NOMO-1 treated with dmso at 0.1 percent for 144 hours (cell line): ENCODE data around the gene SCMH1.
A peak's percentile ranks its signal among the peaks of the same experiment; 100 is the strongest.

Experiments
- DNase-seq: peaks from one replicate; lab custom pipeline; 2025; ENCODE audit not compliant: unreplicated experiment; lab: John Stamatoyannopoulos, UW

The SCMH1 gene

GRCh38 chr1:41101950-41102607 lies 140.0 kb downstream of the SCMH1 start:
- no peak for DNase-seq

- no peak for DNase-seq
Measured at GRCh38 chr1:41101076-41101475, 141.0 kb downstream of the SCMH1 start.

- DNase-seq = no peak
Measured at GRCh38 chr1:41100170-41100569, 141.9 kb downstream of the SCMH1 start.

GRCh38 chr1:41098730-41099460 lies 143.2 kb downstream of the SCMH1 start:
- DNase-seq = no peak

GRCh38 chr1:41097105-41097504 lies 145.0 kb downstream of the SCMH1 start:
- DNase-seq = no peak

GRCh38 chr1:41093826-41094225 lies 148.3 kb downstream of the SCMH1 start:
- DNase-seq = no peak

- no peak for DNase-seq
Measured at GRCh38 chr1:41086921-41087320, 155.2 kb downstream of the SCMH1 start.

- no peak for DNase-seq
Measured at GRCh38 chr1:41078616-41079015, 163.5 kb downstream of the SCMH1 start.

- no peak for DNase-seq
Measured at GRCh38 chr1:41078193-41078592, 163.9 kb downstream of the SCMH1 start.

GRCh38 chr1:41073971-41074370 lies 168.1 kb downstream of the SCMH1 start:
- DNase-seq = no peak

- no peak for DNase-seq
Measured at GRCh38 chr1:41072051-41072450, 170.1 kb downstream of the SCMH1 start.

GRCh38 chr1:41056907-41057306 lies 185.2 kb downstream of the SCMH1 start:
- no peak for DNase-seq

- peak; percentile 69 for DNase-seq
Measured at GRCh38 chr1:41053316-41053715, 188.8 kb downstream of the SCMH1 start.

GRCh38 chr1:41051022-41051421 lies 191.1 kb downstream of the SCMH1 start:
- DNase-seq = no peak

GRCh38 chr1:41048540-41048939 lies 193.6 kb downstream of the SCMH1 start:
- DNase-seq = no peak

GRCh38 chr1:41046347-41046775 lies 195.7 kb downstream of the SCMH1 start:
- DNase-seq = no peak

GRCh38 chr1:41045740-41046139 lies 196.4 kb downstream of the SCMH1 start:
- no peak for DNase-seq

GRCh38 chr1:41044187-41044586 lies 197.9 kb downstream of the SCMH1 start:
- no peak for DNase-seq

GRCh38 chr1:41041614-41042270 lies 200.4 kb downstream of the SCMH1 start:
- DNase-seq = no peak

- no peak for DNase-seq
Measured at GRCh38 chr1:41038110-41038509, 204.0 kb downstream of the SCMH1 start.

GRCh38 chr1:41037116-41037903 lies 204.8 kb downstream of the SCMH1 start:
- no peak for DNase-seq
